Duodenal mucosa (tissue), 2 donors: ENCODE measurements around the gene GPRC5A.
A peak's percentile ranks its signal among the peaks of the same experiment; 100 is the strongest.

Source experiments
- H3K27ac ChIP-seq: one replicate; pipeline ENCODE4 v1.7.0; 2013; ENCODE audit warnings: low read depth, low read length
- H3K27me3 ChIP-seq, 2 donors: one replicate each; pipeline ENCODE4 v1.7.0; 2013; ENCODE audit warnings: low read length in 2 of 2, control low read depth in 1 of 2; ENCODE audit not compliant: insufficient read depth in 2 of 2, control insufficient read depth in 1 of 2
- H3K36me3 ChIP-seq, 2 donors: one replicate each; pipeline ENCODE4 v1.7.0; 2013; ENCODE audit warnings: low read length in 2 of 2, control low read depth in 1 of 2; ENCODE audit not compliant: insufficient read depth in 2 of 2, control insufficient read depth in 1 of 2
- H3K4me1 ChIP-seq, 2 donors: one replicate each; pipeline ENCODE4 v1.7.0; 2013; ENCODE audit warnings: low read length in 2 of 2, control low read depth in 1 of 2; ENCODE audit not compliant: insufficient read depth in 2 of 2, control insufficient read depth in 1 of 2
- H3K4me3 ChIP-seq, 2 donors: one replicate each; pipeline ENCODE4 v1.7.0; 2013; ENCODE audit warnings: low read length in 2 of 2, low read depth in 1 of 2
- H3K9ac ChIP-seq, 2 donors: one replicate each; pipeline ENCODE4 v1.7.0; 2013; ENCODE audit warnings: low read length in 2 of 2, low read depth in 1 of 2
- H3K9me3 ChIP-seq, 2 donors: one replicate each; pipeline ENCODE4 v1.7.0; 2013; ENCODE audit warnings: low read length in 2 of 2, control low read depth in 1 of 2; ENCODE audit not compliant: control insufficient read depth in 1 of 2

Gene GPRC5A

DNA sequence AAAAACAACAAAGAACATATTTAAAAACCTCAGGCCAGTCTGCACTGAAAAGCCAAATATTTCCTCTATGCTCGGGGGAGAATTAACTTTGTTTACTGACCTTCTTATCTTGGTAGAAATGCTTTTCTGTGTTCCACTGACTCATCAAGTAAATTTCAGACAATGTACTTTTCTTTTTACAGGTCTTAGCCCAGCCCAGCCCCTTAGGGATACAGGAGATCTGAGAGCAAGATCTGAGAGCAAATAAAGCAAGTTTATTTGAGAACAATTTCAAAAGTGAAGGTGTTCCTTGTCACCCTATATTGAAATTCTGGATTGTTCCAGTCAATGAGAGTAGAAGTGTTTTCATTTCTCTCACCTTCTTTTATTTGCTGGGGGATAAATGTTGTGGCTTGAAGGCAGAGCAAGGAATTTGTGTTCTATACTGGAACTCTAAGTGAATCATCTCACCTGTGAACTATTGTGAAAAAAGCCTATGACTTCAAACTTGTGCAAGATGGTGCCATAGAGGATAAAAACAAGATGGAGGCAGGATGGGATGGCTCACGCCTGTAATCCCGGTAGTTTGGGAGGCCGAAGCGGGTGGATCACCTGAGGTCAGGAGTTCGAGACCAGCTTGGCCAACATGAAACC, 7.9 kb upstream of the GPRC5A start:
- Histone ChIP-seq H3K4me1 (peaks cover 8 to 14% of the 10 kb centered on the region in 2 donors), H3K9me3 (no peaks in the 10 kb centered on the region), H3K4me3 (no peak overlapping the region), H3K27ac (no peak overlapping the region), H3K27me3 (no peaks in the 10 kb centered on the region), H3K36me3 (no peaks in the 10 kb centered on the region), H3K9ac (no peak overlapping the region)

DNA sequence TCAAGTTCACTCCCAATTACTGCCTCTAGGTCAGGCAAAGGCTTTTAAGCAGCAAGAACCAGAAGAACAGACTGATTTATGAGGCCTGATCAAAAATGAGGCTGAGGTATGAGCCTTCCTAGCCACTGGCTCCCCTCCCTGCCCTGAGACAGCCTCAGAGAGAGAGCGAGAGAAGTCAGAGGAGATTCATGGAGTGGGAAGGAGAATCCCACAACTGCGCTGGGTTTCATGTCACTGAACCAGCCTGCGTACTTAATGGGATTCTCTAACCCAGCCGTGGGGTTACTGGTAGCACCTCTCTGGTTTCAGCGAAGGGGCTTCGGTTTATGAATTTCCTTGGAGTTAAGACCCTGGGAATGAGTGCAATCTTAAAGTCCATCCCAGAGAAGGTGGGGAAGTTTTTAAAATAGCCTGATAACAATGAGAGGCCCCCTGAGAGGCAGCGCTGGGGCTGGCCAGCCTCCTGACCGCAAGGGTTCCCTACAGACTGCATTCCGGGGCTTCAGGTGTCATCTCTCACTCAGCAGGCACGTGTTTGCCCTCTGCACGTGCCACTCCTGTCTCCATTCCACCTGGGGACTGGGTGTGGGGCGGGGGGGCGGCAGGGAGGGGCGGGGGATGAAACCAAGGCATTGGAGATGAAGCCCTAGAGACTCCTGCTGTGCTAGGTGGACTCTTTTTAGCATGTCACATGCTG, 6.1 kb upstream of the GPRC5A start:
- Histone ChIP-seq H3K4me3 (no peak overlapping the region), H3K9ac (no peak overlapping the region), H3K36me3 (no peaks in the 10 kb centered on the region), H3K27me3 (no peaks in the 10 kb centered on the region), H3K9me3 (no peaks in the 10 kb centered on the region), H3K4me1 (peaks cover 11 to 15% of the 10 kb centered on the region in 2 donors), H3K27ac (no peak overlapping the region)

DNA sequence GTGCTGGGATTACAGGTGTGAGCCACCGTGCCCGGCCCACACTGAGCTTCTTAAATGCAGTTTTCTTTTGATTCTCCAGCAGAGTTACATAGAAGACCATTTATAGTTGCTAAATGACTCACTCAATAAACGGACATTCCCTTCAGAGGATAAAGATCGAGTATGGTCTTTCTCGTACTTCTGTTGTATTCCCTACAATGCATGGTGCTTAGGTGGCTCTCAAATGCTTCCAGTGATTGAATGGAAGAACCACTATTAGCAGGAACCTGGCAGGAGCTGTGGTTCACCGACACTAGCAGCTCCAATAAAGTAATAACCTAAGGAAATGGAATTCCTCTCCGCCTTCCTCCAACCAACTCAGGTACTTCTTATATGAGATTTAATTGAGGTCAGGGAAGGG, 3.9 kb upstream of the GPRC5A start:
- H3K9ac ChIP-seq = no peak overlapping the region
- no peak overlapping the region for H3K4me3 ChIP-seq
- H3K27ac ChIP-seq = no peak overlapping the region
- H3K27me3 ChIP-seq = no peaks in the 10 kb centered on the region
- no peaks in the 10 kb centered on the region for H3K9me3 ChIP-seq
- peaks cover 10 to 16% of the 10 kb centered on the region in 2 donors for H3K4me1 ChIP-seq
- no peaks in the 10 kb centered on the region for H3K36me3 ChIP-seq

DNA sequence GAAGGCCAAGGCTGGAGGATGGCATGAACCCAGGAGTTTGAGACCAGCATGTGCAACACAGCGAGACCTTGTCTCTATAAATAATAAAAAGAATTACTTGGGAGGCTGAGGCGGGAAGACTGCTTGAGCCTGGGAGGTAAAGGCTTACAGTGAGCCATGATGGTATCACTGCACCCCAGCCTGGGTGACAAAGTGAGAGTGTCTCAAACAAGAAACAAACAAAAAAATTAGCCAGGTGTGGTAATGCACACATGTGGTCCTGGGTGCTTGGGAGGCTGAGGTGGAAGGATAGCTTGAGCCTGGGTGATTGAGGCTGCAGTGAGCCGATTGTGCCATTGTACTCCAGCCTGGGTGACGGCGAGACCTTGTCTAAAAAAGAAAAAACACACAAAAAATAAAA, 1.7 kb upstream of the GPRC5A start:
- Histone ChIP-seq H3K9ac (no peak overlapping the region), H3K4me1 (peaks cover 7 to 23% of the 10 kb centered on the region in 2 donors), H3K27me3 (no peaks in the 10 kb centered on the region), H3K4me3 (no peak overlapping the region), H3K9me3 (no peaks in the 10 kb centered on the region), H3K27ac (no peak overlapping the region), H3K36me3 (no peaks in the 10 kb centered on the region)

DNA sequence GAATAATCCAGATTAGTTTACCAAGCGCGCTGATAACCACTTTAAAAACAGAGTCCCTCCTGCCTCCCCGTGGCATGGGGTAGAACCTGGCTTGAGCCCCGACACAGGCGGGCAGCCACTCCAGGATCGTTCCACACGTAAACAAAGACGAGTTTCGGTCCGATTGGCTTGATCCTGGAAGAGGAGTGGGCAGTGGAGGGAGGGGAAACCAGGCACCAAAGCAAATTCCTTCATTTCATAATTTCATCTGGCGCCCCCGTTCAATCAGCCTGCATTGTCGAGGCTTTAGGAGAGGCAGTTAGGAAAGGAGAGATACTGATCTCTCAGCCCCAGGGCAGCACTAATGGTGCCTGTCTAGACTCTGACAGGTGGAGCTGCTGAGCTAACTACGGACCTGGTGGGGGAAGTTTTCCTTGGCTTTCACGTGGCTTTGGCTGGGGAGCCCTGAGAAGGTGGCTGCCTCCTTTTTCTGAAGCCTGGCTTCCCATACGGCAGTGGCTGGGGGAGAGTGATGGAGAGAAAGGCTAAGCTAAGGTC, 751 bp upstream of the GPRC5A start:
- Histone ChIP-seq H3K36me3 (no peaks in the 10 kb centered on the region), H3K4me1 (peaks cover 7 to 22% of the 10 kb centered on the region in 2 donors), H3K4me3 (peak overlapping the region; percentile 78 to 84), H3K9ac (peak overlapping the region; percentile 68 to 90), H3K9me3 (no peaks in the 10 kb centered on the region), H3K27me3 (no peaks in the 10 kb centered on the region), H3K27ac (peak overlapping the region; percentile 78)

DNA sequence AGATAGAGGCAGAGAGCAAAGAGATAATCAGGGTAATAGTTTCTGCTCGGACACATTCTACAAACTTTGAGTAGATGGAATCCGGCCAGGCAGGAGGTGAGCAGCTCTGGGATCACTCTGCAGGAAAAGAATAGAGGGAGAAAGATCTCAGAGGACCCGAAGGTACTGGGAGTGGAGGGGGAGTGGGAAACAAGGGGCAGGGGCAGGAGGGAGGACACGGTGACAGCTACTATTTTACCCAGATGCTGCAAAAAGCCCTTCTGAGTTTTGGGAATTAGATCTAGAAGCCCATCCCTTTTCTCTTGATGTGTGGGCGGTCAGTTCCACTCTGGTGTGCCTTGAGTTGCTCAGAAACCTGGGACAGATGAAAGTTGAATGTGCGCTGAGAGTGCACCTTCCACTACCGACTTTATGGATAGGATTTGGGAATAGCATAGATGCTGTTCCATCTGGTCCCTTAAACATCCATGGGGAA, 556 bp downstream of the GPRC5A start:
- H3K9me3 ChIP-seq = no peaks in the 10 kb centered on the region
- peaks cover 7 to 20% of the 10 kb centered on the region in 2 donors for H3K4me1 ChIP-seq
- H3K4me3 ChIP-seq = peak overlapping the region; percentile 78 to 84
- peak overlapping the region; percentile 68 to 90 for H3K9ac ChIP-seq
- peak overlapping the region; percentile 65 for H3K27ac ChIP-seq
- H3K36me3 ChIP-seq = no peaks in the 10 kb centered on the region
- H3K27me3 ChIP-seq = no peaks in the 10 kb centered on the region

DNA sequence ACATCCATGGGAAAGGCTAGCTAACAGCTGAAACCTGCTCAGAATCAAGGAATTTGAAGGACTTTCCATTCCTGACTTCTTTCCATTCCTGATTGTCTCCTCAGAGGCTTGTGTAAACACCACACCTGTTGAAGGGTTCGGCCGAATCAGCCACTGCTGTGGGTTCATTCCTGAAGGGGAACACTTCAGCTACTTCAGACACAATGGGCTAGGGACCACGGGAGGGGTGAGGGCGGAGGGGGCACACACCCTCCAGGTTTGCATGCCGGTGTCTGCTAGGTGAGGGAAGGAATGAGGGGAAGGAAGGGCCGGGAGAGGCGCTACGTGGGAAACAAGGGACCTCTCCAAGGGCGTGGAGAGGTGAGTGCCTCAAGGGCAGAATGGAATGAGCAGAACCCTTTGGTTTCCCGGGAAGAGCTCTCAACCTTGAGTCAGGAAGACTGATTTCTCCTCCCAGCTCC, 1.3 kb downstream of the GPRC5A start:
- H3K27me3 ChIP-seq = no peaks in the 10 kb centered on the region
- H3K4me3 ChIP-seq = peak overlapping the region; percentile 78 to 84
- no peaks in the 10 kb centered on the region for H3K9me3 ChIP-seq
- H3K36me3 ChIP-seq = no peaks in the 10 kb centered on the region
- peak overlapping the region; percentile 23 for H3K27ac ChIP-seq
- peaks cover 7 to 20% of the 10 kb centered on the region in 2 donors for H3K4me1 ChIP-seq
- H3K9ac ChIP-seq = peak overlapping the region; percentile 68 to 90

DNA sequence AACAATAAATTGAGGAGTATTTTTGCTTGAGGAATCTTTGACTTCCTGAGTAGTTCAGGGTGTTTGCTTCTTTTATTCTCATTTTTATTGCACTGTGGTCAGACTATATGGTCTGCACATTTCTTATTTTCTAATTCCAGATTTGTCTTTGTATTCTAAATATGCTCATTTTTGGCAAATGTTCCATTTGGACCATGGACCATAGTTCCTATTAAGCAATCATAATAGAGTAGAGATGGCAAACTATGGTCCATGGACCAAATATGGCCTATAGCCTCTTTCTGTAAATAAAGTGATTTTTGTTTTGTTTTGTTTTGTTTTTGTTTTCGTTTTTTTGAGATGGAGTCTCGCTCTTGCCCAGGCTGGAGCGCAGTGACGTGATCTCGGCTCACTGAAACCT, 2.1 kb downstream of the GPRC5A start:
- Histone ChIP-seq H3K4me1 (peaks cover 7 to 20% of the 10 kb centered on the region in 2 donors), H3K36me3 (no peaks in the 10 kb centered on the region), H3K27ac (no peak overlapping the region), H3K4me3 (peak overlapping the region; percentile 78 to 84), H3K27me3 (no peaks in the 10 kb centered on the region), H3K9me3 (no peaks in the 10 kb centered on the region), H3K9ac (peak overlapping the region in 1 of 2 donors; percentile 68)

DNA sequence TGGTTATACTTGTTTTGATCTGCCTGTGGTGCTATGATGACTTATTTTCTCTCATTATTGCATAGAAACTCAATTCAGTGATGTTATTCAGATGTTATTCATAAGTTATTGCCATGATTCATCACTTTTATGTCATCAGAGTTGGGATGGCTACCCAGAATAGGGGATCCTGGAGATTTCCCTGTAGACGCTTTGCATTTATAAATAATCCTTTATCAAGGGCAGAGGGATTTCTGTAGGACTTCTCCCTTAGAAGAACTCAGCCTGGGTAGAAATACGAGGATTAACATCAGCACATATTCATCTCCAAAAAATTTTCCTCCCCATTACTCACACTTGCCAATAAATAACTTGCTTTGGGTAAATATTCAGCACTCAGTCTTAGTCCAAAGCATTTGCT, 4.9 kb downstream of the GPRC5A start:
- Histone ChIP-seq H3K27ac (no peak overlapping the region), H3K36me3 (no peaks in the 10 kb centered on the region)

DNA sequence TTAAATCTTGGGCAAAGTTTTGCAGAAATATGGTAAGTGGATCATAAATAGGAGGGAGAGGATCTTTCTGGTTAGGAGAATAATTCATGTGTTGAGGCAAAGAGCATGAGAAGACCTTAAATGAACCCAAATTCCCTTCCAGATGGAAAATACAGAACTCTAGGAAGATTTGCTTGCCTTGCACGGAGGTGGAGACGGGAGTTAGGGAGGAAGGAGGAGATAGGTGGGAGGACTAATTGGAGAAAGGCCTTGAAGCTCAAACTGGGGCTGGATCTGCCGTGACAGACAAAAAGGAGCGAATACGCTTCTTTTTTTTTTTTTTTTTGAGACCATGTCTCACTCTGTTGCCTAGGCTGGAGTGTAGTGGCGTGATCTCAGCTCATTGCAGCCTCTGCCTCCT, 5.9 kb downstream of the GPRC5A start:
- H3K4me1 ChIP-seq = peaks cover 18 to 27% of the 10 kb centered on the region in 2 donors
- no peaks in the 10 kb centered on the region for H3K36me3 ChIP-seq
- no peak overlapping the region for H3K4me3 ChIP-seq
- no peaks in the 10 kb centered on the region for H3K9me3 ChIP-seq
- no peaks in the 10 kb centered on the region for H3K27me3 ChIP-seq
- H3K9ac ChIP-seq = no peak overlapping the region
- no peak overlapping the region for H3K27ac ChIP-seq

More for the DNA sequence above, 4.9 kb downstream of the GPRC5A start:
- Histone ChIP-seq H3K27me3 (no peaks in the 10 kb centered on the region), H3K4me3 (no peak overlapping the region), H3K4me1 (peaks cover 7 to 21% of the 10 kb centered on the region in 2 donors), H3K9me3 (no peaks in the 10 kb centered on the region), H3K9ac (no peak overlapping the region)
